HG02642 (cell line): ENCODE measurements around the gene PXDN.
"Not testable (repeated sequence)": the region's sequence is repeated elsewhere in the genome, so short reads cannot be mapped to it uniquely, and the experiment has no call there.

ENCODE experiments used
- ATAC-seq: cut with Tn5 transposase; IDR thresholded peaks from one replicate; pipeline ENCODE4 v1.9.1; 2021; ENCODE audit warnings: mild to moderate bottlenecking; ENCODE audit not compliant: unreplicated experiment, poor library complexity

The PXDN gene

DNA sequence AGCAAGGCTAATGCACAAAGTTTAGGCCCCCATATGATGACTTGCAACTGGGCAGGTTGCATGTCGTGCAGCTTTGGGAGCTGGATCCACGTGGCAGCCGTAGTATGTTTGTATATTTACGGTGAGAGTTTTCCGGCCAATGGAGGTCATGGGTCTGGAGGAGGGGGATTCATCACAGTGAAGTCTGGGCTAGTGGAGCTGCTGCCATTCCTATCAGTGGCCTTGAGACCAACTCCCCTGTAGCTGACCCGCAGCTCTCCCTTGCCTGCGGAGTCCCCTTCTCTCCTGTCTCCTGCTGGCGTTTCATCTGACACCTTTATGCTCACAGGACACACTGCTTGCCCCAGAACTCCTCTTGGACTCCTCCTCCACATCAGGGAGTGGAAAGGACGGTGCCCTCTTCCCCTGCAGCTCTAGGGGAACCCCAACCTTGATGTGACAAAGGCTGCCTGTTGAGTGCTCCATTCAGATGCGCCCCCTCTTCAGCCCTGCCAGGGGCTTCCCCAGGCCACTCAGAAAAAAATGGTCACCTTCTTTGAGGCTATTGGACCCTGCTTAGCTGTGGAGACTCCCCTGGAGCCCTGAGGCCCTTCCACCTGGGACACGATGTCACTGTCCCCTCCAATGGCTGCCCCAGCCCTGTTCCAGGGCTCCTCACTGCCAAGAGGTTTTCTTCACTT lies 121.7 kb downstream of the PXDN start:
- ATAC-seq = no peak

GRCh38 chr2:1621976-1622375 lies 122.3 kb downstream of the PXDN start:
- not testable (repeated sequence) for ATAC-seq

- ATAC-seq = no peak
Observed at GRCh38 chr2:1621501-1621900, 122.8 kb downstream of the PXDN start.

DNA sequence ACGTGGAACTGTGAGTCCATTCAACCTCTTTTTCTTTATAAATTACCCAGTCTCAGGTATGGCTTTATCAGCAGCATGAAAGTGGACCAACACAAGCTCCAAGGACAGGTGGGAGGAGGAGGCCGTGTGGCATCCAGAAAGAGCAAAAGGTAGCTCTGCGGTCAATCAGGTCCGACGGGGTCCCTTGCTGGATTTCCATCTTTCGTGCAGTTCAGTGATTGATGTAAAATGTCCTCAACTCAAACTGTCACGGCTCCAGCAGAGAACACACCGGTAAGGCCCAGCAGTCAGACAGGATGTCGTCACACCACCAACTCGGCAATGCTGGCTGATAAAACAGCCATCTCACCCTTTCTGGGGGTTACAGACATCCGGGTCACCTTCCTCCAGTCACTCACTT lies 123.3 kb downstream of the PXDN start:
- no peak for ATAC-seq

GRCh38 chr2:1620081-1620480 lies 124.2 kb downstream of the PXDN start:
- no peak for ATAC-seq

DNA sequence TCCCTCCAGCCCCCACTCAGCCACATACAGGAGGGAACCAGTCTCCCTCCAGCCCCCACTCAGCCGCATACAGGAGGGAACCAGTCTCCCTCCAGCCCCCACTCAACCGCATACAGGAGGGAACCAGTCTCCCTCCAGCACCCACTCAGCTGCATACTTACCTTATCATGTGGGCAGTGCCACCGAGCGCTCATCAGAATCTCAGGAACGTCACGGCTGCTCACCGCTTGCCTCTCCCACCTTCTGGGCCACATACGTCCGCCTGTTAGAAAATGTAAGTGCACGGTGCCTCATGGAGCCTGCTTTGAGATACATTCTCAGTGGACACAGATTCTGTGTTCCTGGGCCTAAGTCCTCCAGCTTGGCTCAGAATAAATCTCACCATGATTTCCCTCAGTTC lies 124.8 kb downstream of the PXDN start:
- no peak for ATAC-seq

GRCh38 chr2:1618974-1619373 lies 125.3 kb downstream of the PXDN start:
- ATAC-seq = no peak

DNA sequence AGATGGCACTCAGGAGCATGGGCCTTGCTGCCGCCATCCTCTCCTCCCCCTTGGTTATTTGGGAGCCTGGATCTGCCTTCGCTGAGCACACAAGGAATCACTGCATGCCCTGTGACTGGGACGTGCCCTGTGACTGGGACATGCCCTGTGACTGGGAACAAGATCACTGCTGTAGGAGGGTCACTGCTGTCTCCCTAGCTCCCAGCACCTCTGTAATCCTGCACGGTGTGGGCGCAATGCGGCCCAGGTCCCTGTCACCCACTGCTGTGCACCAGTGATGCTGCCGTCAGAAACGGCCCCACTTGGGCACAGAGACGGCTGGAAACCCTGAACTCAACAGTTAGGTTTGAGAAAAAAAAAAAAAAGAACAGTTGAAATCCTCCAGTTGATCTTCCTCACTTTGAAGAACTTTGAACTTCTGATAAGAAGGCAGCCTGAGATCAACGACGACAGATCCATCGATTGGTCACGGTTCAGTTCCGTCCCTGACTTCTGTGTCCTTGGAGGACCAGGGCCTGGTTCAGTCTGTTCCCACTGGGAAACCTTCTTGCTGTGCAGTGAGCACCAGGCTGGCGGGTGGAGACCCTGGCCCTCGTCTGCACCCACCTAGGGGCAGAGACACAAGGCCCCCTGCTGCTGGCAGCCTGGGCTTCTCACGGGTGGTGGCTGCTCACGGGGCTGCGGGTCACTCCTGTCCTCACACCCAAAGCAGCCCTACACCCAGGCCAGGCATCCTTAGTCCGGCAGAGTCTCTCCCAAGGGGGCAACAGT lies 125.9 kb downstream of the PXDN start:
- ATAC-seq = no peak

DNA sequence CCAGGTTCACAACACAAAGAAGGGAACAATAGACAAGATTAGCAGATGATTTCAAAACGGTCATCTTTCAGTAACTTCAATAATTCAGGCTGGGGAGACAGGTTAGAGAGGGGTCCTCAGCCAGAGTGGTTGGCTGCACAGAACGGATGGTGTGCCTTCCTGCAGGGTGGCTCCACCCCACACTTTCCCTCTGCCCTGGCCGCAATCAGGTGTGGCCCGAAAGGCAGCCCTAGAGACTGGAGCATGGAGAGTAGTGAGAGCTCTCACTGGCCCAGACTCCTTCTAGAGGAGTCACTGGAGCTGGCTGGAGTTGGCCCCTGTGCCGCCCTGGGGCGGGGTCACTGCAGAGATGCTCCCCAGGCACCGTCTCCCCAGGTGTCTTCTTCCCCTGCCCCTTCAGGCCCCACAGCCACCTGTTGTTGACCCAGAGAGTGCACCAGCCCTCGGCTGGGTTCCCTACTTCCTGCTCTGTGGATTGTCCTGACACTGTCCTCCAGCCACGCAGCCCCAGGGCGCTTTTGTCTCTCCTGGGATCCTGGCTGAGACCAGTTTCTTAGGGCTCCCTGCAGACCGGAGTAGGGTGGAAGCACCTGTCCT lies 126.8 kb downstream of the PXDN start:
- no peak for ATAC-seq

GRCh38 chr2:1614564-1614963 lies 129.8 kb downstream of the PXDN start:
- no peak for ATAC-seq

DNA sequence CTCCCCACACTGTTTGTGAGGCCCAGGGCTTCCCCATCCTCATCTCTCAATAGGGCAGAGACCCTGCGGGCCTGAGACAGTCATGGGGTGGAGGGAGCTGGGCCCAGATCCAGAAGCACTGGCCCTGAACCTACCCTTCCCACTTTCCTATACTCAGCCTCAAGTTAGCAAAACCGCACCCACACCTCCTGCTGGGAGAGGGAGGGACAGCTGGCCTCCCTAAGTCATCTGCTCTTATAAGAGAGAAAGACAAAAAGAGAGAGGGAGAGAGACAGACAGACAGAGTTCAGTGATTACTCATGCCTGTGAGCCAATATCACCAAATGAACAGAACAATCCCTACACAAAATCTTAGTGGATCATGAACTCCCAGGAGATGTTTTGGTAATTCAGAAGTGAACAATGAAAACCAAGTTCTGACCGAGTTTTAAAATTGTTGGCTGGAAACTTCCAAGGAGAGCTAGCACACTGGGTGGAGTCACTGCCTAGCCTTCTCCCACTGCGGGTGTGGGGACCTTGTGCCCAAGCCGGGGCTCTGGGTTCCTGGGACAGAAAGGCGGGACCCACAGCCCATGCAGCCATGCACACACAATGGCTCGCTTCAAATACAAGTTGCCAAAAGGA lies 130.5 kb downstream of the PXDN start:
- no peak for ATAC-seq

DNA sequence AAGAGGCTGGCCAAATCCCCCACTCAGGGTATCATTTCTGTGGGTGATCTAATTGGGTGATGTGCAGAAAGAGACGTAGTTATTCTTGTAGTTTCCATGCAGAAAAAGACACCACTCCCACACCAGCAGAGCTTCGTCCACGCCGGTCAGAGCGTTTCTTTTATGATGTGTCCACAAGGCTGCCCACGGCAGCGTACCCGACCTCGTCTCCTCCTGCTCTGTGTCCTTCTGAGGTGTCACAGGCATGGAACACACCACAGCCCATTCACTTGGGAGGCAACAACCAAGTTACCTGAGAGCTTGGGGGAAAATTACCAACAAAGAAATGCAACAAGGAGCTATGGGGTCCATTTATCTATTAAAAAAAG lies 131.3 kb downstream of the PXDN start:
- no peak for ATAC-seq

GRCh38 chr2:1612391-1613077 lies 131.8 kb downstream of the PXDN start:
- no peak for ATAC-seq

DNA sequence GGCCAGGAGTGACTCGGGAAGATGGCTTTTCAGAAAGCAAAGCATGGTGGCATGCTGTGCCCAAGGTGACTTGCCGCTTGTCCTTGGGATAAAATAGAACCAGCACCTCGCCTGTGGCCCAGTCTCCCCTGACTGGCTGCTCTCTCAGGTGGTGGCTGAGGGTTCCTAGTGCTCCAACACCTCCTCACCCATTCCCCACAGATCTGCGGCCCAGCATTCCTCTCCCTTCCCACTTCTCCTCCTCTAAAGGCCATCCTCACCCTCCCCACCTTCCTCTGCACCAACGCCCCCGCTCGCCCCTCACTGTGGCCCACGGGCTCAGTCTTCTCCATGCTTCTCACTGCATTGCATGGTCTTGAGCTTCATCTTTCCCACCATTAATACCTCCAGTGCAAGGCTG lies 132.4 kb downstream of the PXDN start:
- ATAC-seq = no peak

GRCh38 chr2:1610096-1610485 lies 134.2 kb downstream of the PXDN start:
- ATAC-seq = no peak

DNA sequence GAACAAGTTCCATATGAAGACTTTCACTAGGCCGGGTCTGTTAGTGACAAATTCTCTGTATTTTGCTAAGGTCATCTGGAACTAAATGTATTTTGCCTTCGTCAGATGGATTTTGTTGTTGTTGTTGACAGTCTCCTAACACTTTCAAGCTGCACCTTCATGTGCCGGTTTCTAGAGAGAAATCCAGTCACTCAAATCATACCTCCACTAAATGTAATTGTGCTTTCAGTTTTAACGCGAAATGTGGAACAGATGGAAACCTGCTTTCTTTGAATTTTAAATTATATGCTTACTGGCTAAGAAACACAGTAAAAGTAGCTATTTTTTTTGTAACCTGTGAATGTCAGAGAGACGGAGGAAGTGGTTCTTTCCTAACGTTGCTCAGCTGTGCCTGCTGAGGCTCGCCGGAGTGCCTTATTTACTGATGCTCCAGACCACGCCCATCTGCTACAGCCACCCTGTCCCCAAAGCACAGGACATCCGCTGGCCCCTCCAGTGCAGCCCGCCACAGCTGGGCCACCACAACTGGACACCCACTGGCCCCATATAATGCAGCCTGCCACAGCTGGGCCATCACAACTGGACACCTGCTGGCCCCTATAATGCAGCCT lies 134.7 kb downstream of the PXDN start:
- ATAC-seq = no peak

DNA sequence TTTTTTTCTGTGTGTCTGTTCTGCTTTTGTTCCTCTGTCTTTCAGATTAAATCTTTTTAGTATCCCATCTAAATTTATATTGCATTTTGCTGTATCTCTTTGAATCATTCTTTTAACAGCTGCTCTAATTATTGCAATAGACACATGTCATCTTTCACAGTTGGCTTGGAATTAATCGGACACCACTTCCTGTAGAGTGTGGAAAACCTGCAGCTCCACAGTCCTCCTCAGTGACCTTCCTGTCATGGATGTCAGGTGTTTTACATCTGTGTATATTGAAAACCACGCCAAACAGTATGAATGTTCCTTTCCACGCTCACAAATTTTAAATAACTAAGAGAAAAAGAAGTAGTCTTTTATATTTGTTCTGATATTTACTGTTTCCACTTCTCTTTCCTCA lies 135.3 kb downstream of the PXDN start:
- no peak for ATAC-seq

- no peak for ATAC-seq
Observed at GRCh38 chr2:1607971-1608688, 136.2 kb downstream of the PXDN start.

DNA sequence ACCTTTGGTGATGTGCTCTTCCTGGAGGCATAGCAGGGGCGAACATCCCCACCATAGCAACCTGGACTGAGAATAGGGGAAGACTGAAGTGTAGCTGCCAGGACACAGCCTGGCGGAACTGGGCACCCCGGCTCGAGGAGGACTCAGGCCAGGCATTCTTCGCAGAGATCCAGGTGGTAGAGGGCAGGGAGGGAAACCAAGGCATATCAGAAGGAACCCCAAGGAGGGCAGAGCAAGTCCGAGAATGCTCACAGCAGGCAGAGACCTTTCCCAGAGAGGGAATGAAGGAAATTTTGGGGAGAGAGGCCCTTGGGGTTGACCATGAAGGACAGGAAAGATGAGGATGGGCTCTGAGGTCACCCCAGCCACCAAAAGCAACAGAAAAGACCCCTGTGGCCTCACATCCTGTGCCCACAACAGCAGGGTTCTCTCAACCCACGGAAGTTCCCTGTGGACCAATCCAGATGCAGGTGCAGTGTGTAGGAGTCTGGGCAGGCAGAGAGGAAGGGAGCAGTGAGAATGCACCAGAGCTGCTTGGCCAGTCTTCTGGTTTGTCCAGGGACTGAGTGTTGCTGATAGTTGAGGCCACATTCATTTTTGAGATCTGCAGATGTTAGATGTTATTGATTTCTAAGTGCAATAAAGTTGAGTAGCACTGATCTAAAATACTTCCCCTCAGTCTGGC lies 136.9 kb downstream of the PXDN start:
- no peak for ATAC-seq
